ENCODE data around the gene ARID1B.

Gene ARID1B

DNA sequence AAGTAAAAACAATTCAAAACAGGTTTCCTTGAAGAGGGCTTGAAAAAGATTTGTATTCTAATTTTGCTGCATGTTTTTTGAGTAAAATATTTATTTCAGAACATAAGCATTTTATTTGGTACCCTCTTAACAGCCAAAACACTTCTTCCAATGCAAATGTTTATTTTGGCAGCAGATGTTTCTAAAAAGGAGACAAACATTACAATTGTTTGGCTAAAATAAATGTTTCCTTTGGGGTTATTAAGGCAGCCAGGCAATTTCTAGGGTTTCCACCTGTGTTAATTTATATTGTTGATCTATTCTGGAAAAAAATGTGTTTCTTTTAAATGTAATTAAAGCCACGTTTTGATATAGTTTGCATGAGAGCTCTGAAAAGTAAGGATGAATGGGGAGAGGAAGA is 56.6 kb downstream of the ARID1B start:
- TF ChIP-seq FOXP2 (optimal IDR thresholded peaks at IDR 0.05; ENCODE audit: borderline replicate concordance, extremely low read depth, extremely low read length, insufficient read depth), result no peak
- TF ChIP-seq POLR2AphosphoS5 (IDR thresholded peaks at IDR 0.05; ENCODE audit: low read depth, low read length), result no peak
- no peak for TF ChIP-seq SIN3A (IDR thresholded peaks at IDR 0.05; ENCODE audit: borderline replicate concordance, insufficient read depth, low read length)
- no peak for TF ChIP-seq TAF1 (IDR thresholded peaks at IDR 0.05; ENCODE audit: borderline replicate concordance, insufficient read depth, low read length)
- TF ChIP-seq, protein P1, sequence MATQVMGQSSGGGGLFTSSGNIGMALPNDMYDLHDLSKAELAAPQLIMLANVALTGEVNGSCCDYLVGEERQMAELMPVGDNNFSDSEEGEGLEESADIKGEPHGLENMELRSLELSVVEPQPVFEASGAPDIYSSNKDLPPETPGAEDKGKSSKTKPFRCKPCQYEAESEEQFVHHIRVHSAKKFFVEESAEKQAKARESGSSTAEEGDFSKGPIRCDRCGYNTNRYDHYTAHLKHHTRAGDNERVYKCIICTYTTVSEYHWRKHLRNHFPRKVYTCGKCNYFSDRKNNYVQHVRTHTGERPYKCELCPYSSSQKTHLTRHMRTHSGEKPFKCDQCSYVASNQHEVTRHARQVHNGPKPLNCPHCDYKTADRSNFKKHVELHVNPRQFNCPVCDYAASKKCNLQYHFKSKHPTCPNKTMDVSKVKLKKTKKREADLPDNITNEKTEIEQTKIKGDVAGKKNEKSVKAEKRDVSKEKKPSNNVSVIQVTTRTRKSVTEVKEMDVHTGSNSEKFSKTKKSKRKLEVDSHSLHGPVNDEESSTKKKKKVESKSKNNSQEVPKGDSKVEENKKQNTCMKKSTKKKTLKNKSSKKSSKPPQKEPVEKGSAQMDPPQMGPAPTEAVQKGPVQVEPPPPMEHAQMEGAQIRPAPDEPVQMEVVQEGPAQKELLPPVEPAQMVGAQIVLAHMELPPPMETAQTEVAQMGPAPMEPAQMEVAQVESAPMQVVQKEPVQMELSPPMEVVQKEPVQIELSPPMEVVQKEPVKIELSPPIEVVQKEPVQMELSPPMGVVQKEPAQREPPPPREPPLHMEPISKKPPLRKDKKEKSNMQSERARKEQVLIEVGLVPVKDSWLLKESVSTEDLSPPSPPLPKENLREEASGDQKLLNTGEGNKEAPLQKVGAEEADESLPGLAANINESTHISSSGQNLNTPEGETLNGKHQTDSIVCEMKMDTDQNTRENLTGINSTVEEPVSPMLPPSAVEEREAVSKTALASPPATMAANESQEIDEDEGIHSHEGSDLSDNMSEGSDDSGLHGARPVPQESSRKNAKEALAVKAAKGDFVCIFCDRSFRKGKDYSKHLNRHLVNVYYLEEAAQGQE (IDR thresholded peaks at IDR 0.05; ENCODE audit: insufficient read depth in 1 of 2, low read depth in 2 of 2, low read length in 2 of 2), result no peak

DNA sequence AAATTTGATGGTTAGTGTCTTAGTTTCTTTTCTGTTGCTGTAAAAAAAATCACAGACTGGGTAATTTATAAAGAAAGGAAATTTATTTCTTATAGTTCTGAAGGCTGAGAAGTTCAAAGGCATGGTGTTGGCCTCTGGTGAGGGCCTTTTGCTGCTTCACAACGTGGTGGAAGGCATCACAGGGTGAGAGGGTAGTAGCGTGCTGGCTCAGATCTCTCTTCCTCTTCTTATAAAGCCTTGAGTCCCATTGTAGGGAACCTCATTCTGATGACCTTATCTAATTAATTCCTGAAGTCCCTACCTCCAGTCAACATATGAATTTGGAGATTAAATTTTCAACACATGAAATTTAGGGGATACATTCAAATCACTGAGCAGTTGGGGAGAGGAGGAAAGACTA is 62.0 kb downstream of the ARID1B start:
- TF ChIP-seq, protein P1 (IDR thresholded peaks at IDR 0.05; ENCODE audit: insufficient read depth in 1 of 2, low read depth in 2 of 2, low read length in 2 of 2), result no peak
- TF ChIP-seq TAF1 (IDR thresholded peaks at IDR 0.05; ENCODE audit: borderline replicate concordance, insufficient read depth, low read length) (no peak), POLR2AphosphoS5 (IDR thresholded peaks at IDR 0.05; ENCODE audit: low read depth, low read length) (no peak), FOXP2 (optimal IDR thresholded peaks at IDR 0.05; ENCODE audit: borderline replicate concordance, extremely low read depth, extremely low read length, insufficient read depth) (no peak), SIN3A (IDR thresholded peaks at IDR 0.05; ENCODE audit: borderline replicate concordance, insufficient read depth, low read length) (no peak)

DNA sequence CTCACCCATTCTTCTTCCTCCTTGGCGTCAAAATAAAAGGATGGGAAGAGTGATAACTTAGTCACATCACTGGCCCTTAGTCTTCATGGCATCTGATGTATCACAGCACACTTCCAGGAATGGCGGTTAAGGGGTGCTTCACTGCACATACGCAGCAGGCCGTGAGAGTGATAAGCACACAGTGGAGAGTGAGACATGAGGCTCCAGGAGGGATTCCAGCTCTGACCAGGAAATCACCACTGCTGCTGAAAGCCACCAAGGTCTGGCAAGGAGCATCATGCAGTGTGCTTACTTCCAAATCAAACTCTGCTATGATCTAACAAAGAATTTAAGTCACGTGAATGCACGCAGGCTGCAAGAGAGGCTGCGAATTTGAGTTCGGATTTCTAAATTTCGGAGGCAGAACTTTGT is 62.4 kb downstream of the ARID1B start:
- no peak for TF ChIP-seq POLR2AphosphoS5 (IDR thresholded peaks at IDR 0.05; ENCODE audit: low read depth, low read length)
- no peak for TF ChIP-seq SIN3A (IDR thresholded peaks at IDR 0.05; ENCODE audit: borderline replicate concordance, insufficient read depth, low read length)
- no peak for TF ChIP-seq FOXP2 (optimal IDR thresholded peaks at IDR 0.05; ENCODE audit: borderline replicate concordance, extremely low read depth, extremely low read length, insufficient read depth)
- TF ChIP-seq, protein P1 (IDR thresholded peaks at IDR 0.05; ENCODE audit: insufficient read depth in 1 of 2, low read depth in 2 of 2, low read length in 2 of 2), result no peak
- TF ChIP-seq TAF1 (IDR thresholded peaks at IDR 0.05; ENCODE audit: borderline replicate concordance, insufficient read depth, low read length), result no peak

DNA sequence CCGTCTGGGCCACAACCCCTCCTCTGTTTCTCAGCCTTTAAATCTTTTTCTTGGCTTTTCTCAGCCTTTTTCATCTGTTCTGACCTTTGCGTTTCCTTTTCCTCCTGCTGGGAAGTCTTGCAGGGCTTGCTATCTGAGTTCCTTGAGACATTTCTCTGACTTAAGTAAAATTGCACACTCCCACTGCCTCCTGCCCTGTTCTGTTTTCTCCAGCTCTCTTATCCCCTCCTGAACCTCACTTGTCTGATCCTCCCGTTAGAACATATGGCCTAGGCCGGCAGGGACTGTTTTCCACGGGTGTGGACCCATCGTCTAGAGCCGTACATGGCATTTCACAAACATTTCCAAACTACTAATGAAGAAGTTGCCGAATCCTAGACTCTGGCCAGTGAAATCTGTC is 63.0 kb downstream of the ARID1B start:
- TF ChIP-seq TAF1 (IDR thresholded peaks at IDR 0.05; ENCODE audit: borderline replicate concordance, insufficient read depth, low read length) (peak; percentile 44; the same call in 1 of the 2 replicates), FOXP2 (optimal IDR thresholded peaks at IDR 0.05; ENCODE audit: borderline replicate concordance, extremely low read depth, extremely low read length, insufficient read depth) (no peak)
- TF ChIP-seq, protein P1 (IDR thresholded peaks at IDR 0.05; ENCODE audit: insufficient read depth in 1 of 2, low read depth in 2 of 2, low read length in 2 of 2), result no peak

DNA sequence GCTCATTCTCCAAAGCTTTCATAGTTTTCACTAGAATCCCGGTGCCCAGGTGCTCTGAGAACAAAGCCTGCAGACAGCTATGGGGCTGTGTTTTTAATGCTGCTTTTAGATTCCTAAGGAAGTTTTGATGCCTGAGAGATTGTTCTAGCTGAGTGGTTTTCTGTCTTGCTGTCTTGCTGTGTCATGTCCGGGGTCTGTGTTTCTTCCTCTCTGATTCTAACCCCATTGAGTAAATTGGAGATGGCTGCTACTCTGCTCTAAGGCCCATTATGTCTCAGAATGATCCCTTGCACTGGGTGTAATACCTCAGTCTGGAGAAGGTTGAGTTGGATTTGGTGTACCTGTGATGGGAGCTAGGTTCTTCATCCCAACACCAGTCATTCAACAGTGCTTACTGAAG is 63.4 kb downstream of the ARID1B start:
- TF ChIP-seq POLR2AphosphoS5 (IDR thresholded peaks at IDR 0.05; ENCODE audit: low read depth, low read length), result no peak
- TF ChIP-seq, protein P1 (IDR thresholded peaks at IDR 0.05; ENCODE audit: insufficient read depth in 1 of 2, low read depth in 2 of 2, low read length in 2 of 2), result no peak
- TF ChIP-seq TAF1 (IDR thresholded peaks at IDR 0.05; ENCODE audit: borderline replicate concordance, insufficient read depth, low read length), result no peak
- TF ChIP-seq FOXP2 (optimal IDR thresholded peaks at IDR 0.05; ENCODE audit: borderline replicate concordance, extremely low read depth, extremely low read length, insufficient read depth), result no peak
- TF ChIP-seq SIN3A (IDR thresholded peaks at IDR 0.05; ENCODE audit: borderline replicate concordance, insufficient read depth, low read length), result no peak
